HFF-Myc (cell line): ENCODE measurements around the gene RUFY4.

Source experiments
- DNase-seq: peaks from one replicate; pipeline ENCODE4 v3.0.0-alpha.2; 2011; ENCODE audit warnings: low read depth; ENCODE audit errors: extremely low read depth
- H3K4me3 ChIP-seq: replicated peaks from 2 replicates; pipeline ENCODE4 v1.5.1; 2011; ENCODE audit warnings: low read depth, mild to moderate bottlenecking, control low read depth, low read length
- TF ChIP-seq, protein P1 (sequence below): IDR thresholded peaks from 2 replicates; pipeline ENCODE4 v1.5.1; 2012; ENCODE audit warnings: mild to moderate bottlenecking, low read depth, low read length, control low read depth; ENCODE audit errors: missing control alignments

The RUFY4 gene, protein sequence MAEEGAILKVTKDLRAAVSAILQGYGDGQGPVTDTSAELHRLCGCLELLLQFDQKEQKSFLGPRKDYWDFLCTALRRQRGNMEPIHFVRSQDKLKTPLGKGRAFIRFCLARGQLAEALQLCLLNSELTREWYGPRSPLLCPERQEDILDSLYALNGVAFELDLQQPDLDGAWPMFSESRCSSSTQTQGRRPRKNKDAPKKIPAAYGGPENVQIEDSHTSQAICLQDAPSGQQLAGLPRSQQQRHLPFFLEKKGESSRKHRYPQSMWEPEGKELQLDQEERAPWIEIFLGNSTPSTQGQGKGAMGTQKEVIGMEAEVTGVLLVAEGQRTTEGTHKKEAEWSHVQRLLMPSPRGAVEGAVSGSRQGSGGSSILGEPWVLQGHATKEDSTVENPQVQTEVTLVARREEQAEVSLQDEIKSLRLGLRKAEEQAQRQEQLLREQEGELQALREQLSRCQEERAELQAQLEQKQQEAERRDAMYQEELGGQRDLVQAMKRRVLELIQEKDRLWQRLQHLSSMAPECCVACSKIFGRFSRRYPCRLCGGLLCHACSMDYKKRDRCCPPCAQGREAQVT

GRCh38 chr2:218068721-218069334 lies at the start of gene RUFY4:
TSS of gene RUFY4 (plus strand) at chr2:218069253. CDS start at chr2:218070606, 1,353 bp downstream.
- H3K4me3 ChIP-seq, result peak within 1 kb of the TSS; percentile 31
- TF ChIP-seq, protein P1, sequence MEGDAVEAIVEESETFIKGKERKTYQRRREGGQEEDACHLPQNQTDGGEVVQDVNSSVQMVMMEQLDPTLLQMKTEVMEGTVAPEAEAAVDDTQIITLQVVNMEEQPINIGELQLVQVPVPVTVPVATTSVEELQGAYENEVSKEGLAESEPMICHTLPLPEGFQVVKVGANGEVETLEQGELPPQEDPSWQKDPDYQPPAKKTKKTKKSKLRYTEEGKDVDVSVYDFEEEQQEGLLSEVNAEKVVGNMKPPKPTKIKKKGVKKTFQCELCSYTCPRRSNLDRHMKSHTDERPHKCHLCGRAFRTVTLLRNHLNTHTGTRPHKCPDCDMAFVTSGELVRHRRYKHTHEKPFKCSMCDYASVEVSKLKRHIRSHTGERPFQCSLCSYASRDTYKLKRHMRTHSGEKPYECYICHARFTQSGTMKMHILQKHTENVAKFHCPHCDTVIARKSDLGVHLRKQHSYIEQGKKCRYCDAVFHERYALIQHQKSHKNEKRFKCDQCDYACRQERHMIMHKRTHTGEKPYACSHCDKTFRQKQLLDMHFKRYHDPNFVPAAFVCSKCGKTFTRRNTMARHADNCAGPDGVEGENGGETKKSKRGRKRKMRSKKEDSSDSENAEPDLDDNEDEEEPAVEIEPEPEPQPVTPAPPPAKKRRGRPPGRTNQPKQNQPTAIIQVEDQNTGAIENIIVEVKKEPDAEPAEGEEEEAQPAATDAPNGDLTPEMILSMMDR, result peak; percentile 82

DNA sequence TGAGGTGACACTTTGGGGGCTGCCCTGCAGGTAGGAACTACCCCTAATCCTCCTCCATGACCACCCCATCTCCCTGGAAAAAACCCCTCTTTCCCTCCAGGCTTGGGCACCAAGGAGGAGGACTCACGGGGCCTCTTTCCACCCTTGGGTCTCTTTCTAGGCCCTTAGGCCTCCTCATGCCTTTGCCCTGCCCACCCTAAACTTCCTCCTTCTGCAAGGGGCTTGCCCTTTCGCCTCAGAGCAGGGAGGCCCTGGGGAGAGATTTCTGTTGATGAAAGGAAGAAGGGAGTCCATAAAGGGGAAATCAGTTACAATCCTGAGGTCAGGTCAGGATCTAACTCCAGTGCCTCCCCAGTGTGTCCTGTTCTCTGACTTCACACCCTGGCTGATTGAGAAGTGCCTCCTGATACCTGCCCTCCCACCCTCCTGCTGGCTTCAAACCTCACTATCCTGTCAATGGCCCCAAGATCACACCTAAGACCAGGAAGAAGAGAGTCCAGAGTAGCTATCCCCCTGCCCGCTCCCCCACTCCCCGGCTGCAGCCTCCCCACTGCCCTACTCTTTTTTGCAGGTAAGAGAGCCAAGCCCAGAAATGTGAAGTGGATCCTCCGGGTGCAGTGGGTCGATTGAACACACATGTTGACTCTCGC lies 49.5 kb upstream of the RUFY4 start:
- DNase-seq, result no peak
- no peak overlapping the region for H3K4me3 ChIP-seq
- TF ChIP-seq, protein P1, result no peak

More at GRCh38 chr2:218068721-218069334, at the start of gene RUFY4:
- peak; percentile 30 for DNase-seq

DNA sequence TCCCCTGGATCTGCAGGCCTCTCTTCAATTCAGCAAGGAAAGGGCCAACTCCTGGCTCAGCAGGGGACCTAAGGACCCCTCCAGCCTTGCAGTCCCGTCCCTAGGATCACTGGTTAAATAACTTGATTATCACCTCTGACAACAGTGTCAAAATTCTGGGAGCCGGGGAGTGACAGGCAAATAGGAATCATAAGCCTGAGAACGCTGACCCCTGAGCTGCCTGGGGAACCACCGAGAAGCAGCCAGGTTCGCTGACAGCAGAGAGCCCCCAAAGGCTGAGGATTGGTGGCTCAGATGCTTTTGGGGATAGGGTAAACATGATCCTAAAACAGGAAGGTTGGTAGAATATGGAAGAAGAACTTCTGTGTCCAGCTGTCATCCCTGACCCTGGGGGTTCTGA lies 48.8 kb upstream of the RUFY4 start:
- H3K4me3 ChIP-seq, result no peak overlapping the region
- DNase-seq, result no peak
- TF ChIP-seq, protein P1, result no peak

- no peak for DNase-seq
- no peak overlapping the region for H3K4me3 ChIP-seq
- TF ChIP-seq, protein P1, result peak; percentile 6
These were observed 48.0 kb upstream of the RUFY4 start for GRCh38 chr2:218020966-218021535.

DNA sequence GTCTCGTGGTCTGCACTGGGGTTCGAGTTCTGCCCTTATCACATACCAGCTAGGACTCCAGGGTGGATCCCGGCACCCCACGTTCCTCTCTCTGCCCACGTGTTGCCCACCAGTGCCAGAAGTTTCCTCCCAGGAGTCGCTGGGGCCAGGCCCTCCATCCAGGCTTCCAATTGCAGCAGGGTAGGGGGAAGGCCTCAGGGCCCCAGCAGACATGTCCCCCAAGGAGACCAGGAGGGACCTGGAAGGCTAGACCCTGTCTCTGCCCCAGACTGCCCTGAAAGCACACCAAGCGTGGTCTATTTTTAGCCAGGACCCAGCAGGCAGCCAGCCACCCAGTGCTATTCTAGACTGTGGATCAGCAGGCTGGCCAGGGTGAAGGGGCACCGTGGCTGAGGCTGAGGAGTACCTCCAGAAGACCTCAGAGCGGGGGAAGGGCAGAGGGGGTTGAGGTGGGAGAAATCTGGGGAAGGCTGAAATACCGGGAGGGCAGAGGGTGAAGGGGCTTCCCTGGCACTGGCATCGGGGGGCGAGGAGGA lies 47.4 kb upstream of the RUFY4 start:
- TF ChIP-seq, protein P1, result no peak
- no peak for DNase-seq
- no peak overlapping the region for H3K4me3 ChIP-seq

DNA sequence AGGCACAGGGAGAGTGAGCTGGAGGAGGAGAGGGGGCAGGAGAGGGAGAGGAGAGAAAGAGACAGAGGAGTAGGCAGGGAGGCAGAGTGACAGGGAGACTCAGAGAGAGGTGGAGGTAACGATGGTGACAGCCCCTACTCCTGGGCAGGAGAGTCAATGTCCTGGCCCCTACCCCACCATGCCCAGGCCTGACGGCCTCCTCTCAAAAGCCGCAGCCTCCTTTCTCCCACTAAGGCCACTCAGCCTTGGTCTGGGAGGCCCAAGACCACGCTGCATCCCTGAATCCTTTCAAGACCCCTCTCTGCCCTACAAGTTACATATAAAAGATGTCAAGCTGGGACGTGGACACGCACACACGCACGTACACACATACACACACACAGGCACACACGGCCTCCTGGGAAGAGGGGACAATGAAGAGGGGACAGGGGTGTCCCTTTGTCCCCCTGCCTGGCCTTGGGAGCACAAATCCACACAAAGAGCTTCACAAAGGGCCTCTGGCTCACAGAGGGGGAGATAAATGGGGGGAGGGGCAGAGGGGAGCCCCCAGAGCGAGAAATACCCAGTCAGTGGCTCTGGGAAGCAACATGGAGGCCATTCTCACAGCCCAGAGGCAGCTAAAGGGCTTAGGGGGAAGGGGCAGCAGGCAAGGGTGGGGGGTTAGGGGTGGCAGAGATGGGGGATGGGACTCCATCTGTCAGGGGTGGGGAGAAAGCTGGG lies 46.8 kb upstream of the RUFY4 start:
- TF ChIP-seq, protein P1, result no peak
- no peak overlapping the region for H3K4me3 ChIP-seq
- DNase-seq, result no peak
